ENCODE data around the gene GPRIN3.
"Not testable (repeated sequence)": the region's sequence is repeated elsewhere in the genome, so short reads cannot be mapped to it uniquely, and the experiment has no call there.

The GPRIN3 gene

DNA sequence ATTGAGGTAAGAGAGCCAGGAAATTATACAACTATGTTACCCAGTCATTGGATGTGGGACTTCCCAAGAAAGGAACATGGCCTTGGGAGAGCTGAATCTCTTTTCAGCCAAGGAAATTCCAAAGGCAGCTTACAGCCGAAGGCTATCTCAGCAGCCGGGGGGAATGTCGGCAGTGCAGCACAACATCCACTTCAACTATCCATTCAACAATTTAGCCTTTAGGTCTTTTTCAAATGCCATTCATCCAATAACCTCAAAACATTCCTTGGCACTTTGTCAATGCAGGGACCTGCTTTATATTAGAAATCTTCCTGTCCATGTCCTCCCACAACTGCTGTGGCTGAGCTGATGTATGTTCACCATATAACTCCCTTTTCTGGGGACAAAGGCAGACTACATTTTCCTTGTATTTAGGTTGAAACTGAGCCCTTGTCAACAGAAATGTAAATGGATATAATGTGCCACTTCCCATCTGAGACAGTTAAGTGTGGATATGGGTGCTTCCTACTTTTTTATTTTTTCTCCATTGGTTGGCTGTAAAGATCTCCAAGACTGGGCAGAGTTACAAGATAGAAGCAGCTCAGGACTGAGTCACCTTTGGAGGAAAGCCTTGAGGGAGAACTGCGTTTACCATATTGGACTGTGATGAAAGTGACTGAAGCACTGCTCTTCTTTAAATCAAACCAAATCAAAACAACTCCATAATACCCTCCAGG is 94.8 kb downstream of the GPRIN3 start:
- DNase-seq: no peak

DNA sequence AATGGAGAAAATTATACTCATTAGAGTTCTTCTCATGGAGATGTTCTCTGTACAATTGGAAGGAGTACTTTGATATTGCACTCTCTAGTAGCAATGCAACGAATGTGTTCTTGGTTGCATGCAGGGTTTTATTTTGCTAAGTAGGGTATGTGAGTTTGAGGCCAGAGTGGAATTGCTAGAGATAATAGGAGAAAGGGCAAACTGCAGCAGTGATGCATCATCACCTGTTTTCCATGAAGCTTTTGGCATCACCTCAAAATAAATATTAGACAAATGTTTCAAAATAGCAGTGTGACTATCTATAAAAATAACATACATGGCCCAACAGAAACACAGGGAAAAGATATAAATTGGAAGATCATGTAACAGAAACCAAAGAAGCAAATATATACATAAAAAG is 103.0 kb downstream of the GPRIN3 start:
- DNase-seq: no peak

DNA sequence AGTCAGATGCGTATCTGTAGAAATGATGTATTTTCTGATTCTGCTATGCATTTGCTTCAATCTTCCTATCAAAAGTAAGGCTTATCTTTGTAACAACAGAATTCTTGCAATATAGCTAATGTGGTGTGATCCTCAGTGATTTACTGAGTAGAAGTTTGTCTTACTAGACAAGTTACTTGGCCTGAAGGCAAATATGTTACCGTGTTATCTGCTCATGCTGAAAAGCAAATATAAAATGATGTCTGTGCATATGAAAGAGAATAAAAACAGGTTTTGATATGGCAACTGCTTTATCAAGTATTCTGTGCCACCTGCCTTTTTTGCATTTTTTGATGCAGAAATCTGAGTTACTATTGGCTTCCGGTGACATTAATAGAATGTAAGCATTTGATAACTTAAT is 103.7 kb downstream of the GPRIN3 start:
- no peak for DNase-seq

DNA sequence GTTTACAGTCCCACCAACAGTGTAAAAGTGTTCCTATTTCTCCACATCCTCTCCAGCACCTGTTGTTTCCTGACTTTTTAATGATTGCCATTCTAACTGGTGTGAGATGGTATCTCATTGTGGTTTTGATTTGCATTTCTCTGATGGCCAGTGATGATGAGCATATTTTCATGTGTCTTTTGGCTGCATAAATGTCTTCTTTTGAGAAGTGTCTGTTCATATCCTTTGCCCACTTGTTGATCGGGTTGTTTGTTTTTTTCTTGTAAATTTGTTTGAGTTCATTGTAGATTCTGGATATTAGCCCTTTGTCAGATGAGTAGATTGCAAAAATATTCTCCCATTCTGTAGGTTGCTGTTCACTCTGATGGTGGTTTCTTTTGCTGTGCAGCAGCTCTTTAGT is 108.2 kb downstream of the GPRIN3 start:
- not testable (repeated sequence) for DNase-seq

DNA sequence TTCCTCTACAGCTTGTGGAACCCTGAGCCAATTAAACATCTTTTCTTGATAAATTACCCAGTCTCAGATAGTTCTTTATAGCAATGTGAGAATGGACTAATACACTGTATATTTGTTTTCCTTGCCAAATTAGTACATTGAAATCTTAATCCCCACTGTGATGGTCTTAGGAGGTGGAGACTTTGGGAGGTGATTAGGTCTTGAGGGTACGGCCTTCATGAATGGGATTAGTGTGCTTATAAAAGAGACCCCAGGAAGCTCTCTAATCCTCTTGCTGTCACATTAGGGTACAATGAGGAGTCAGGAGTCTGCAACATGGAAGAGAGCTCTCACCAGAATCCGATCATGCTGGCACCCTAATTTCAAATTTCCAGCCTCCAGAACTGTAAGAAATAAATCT is 109.7 kb downstream of the GPRIN3 start:
- DNase-seq: no peak

DNA sequence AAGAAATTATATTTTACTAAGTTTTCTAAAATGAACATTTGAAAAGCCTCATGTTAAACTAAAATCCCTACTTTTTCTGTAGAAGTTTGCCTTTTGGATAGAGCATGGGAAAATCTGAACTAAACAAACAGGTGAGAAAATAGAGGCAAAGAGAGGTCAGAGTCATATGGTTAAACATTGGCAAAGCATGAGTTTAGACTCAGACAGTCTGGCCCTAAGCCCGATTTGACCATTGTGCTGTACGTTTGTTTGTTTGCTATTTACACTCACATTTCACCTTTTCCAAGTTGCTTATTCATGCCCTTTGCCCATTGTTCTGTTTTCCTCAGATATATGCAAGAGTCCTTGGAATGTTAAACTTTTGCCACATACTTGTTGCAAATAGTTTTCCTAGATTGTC is 110.9 kb downstream of the GPRIN3 start:
- no peak for DNase-seq

DNA sequence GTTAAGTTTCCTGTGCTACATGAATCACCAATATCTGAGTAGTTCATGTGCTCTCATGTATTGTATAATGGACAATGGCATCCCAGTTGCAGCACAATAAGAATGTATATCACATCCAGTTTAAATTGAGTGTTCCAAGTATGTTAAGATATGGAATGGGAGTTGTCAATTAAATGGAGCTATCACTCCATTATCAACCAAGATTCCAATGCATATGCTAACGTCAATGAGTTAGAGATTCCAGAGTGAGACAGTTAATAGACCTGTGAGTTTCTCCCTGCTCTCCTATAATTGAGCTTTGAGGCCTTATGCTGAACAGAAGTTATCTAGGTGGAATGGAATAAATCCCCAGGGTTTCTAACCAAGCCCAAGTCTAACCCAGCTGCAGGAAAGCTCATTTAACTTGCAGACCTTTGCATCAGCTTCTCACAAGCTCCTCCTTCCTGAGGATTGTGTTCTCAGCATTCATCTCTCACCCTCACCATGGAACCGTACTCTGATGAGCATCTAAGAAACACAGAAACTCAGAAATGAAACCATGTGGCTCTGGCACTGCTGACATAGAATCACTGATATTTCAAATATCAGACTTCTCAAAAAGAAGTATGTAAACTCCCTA is 111.4 kb downstream of the GPRIN3 start:
- DNase-seq: no peak

DNA sequence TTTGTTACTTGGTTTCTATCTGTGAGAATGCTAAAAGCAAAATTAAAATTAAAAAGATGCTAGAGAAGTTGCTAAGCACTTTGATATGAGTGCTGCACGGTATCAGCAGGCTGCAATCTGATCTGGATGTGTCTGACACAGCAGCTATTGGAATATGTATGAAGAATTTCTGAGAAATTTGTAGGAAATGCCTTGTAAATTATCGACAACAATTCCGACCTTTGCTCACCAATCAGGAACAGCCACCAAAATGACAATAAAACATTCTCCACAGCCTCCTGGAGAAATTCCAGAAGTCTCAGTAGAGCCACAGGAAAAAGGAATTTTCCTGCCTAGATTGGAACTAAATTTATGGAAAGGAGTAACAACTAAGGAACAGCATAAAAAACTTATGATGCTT is 113.8 kb downstream of the GPRIN3 start:
- DNase-seq: no peak

All from suppressor macrophage treated with lipopolysaccharide for 4 hours (primary cell).